GM12878 (cell line): ENCODE data around the gene SLC28A1. TPM values are rescaled to one million over a fixed set of nuclear protein-coding genes. Genes with fewer than 3 reads are reported as not detected.

Experiments used
- ATAC-seq: fragments of 200-7000 bp; cut with Tn5 transposase; 3 replicates; pipeline ENCODE4 v1.9.1; 2020; ENCODE audit warnings: mild to moderate bottlenecking, moderate library complexity
- BruUV-seq: library from RNA; stranded (reverse); fragments of 400-500 nt; replicated peaks from 2 replicates; lab custom pipeline; 2021; lab: Mats Ljungman, UMichigan
- CTCF ChIA-PET: fragments of 300-600 bp; sonication (Branson Sonifier 250); formaldehyde crosslinking; extraction: SDS; loops from one replicate; lab custom pipeline; 2021; ENCODE audit warnings: inconsistent platforms; lab: Yijun Ruan, JAX
- POLR2A ChIA-PET: fragments of 350-600 bp; formaldehyde crosslinking; extraction: SDS; loops from one replicate; lab custom pipeline; 2021; ENCODE audit warnings: inconsistent platforms; lab: Charles Lee
- RAD21 ChIA-PET: fragments of 300-600 bp; sonication (Branson Sonifier 250); formaldehyde crosslinking; loops from one replicate; lab custom pipeline; 2023; ENCODE audit warnings: antibody characterized with exemption; ENCODE audit not compliant: unreplicated experiment; lab: Charles Lee
- SMC1A ChIA-PET: fragments of 300-600 bp; sonication (Branson Sonifier 250); formaldehyde crosslinking; loops from one replicate; lab custom pipeline; 2023; ENCODE audit not compliant: unreplicated experiment, uncharacterized antibody; lab: Charles Lee
- DNase-seq: peaks from one replicate; pipeline ENCODE4 v3.0.0-alpha.2; 2011; ENCODE audit warnings: low read depth, low spot score
- FAIRE-seq: peaks from 3 replicates; lab custom pipeline; 2011; peaks lifted over from hg19 to GRCh38; lab: Jason Lieb, UNC
- H2AFZ ChIP-seq: 2 replicates; pipeline ENCODE4 v1.6.0; 2011; ENCODE audit warnings: low read depth, low read length, control low read depth; ENCODE audit not compliant: control insufficient read depth
- H3K27ac ChIP-seq: 2 replicates; pipeline ENCODE4 v1.5.1; 2011; ENCODE audit warnings: control low read depth; ENCODE audit not compliant: control insufficient read depth, insufficient read depth
- H3K27me3 ChIP-seq, 2 experiments: replicated peaks in 1 of 2; 2 replicates each; pipeline versions ENCODE4 v1.6.0 to v1.6.1; 2011; ENCODE audit warnings: low read length in 1 of 2; ENCODE audit not compliant: control insufficient read depth in 2 of 2, insufficient read depth in 2 of 2
- H3K36me3 ChIP-seq, 2 experiments: 2 replicates each; pipeline ENCODE4 v1.5.1; 2011; ENCODE audit warnings: low read length in 1 of 2; ENCODE audit not compliant: control insufficient read depth in 2 of 2, insufficient read depth in 2 of 2
- H3K4me1 ChIP-seq: 2 replicates; pipeline ENCODE4 v1.6.1; 2011; ENCODE audit warnings: mild to moderate bottlenecking, low read length, moderate library complexity, mixed read lengths; ENCODE audit not compliant: control insufficient read depth, insufficient read depth
- H3K4me2 ChIP-seq: 2 replicates; pipeline ENCODE4 v1.6.0; 2011; ENCODE audit warnings: control low read depth; ENCODE audit not compliant: control insufficient read depth, insufficient read depth
- H3K4me3 ChIP-seq: fragments of 200-600 bp; sonication (generic); 2 replicates; pipeline ENCODE4 v1.5.1; 2016
- H3K79me2 ChIP-seq: 2 replicates; pipeline ENCODE4 v1.6.0; 2011; ENCODE audit warnings: low read length; ENCODE audit not compliant: control insufficient read depth, insufficient read depth
- H3K9ac ChIP-seq: 2 replicates; pipeline ENCODE4 v1.8.0; 2011; ENCODE audit warnings: low read length, control low read depth, mixed read lengths; ENCODE audit not compliant: control insufficient read depth, insufficient read depth
- H3K9me3 ChIP-seq: replicated peaks from 3 replicates; pipeline ENCODE4 v1.5.1; 2011; ENCODE audit warnings: mild to moderate bottlenecking, low read length; ENCODE audit not compliant: control insufficient read depth, insufficient read depth
- H4K20me1 ChIP-seq: 2 replicates; pipeline ENCODE4 v1.6.0; 2011; ENCODE audit not compliant: control insufficient read depth, insufficient read depth
- CEBPB ChIP-seq, 2 experiments: fragments of 150-350 bp in 1 of 2; IDR thresholded peaks; 2 replicates each; pipeline ENCODE4 v1.6.1; 2012 to 2014; ENCODE audit warnings: low read depth in 2 of 2, low read length in 2 of 2, borderline replicate concordance in 1 of 2, inconsistent platforms in 1 of 2
- NR2F1 ChIP-seq: fragments of 450-650 bp; conservative IDR thresholded peaks from 2 replicates; pipeline ENCODE4 v1.6.1; 2017; ENCODE audit warnings: mild to moderate bottlenecking
- RB1 ChIP-seq: fragments of 450-650 bp; formaldehyde crosslinking; IDR thresholded peaks from 2 replicates; pipeline ENCODE4 v1.6.1; 2017; ENCODE audit warnings: mild to moderate bottlenecking, borderline replicate concordance
- SPI1 ChIP-seq: IDR thresholded peaks from 2 replicates; pipeline ENCODE4 v1.6.1; 2011; ENCODE audit warnings: low read depth, mild to moderate bottlenecking, low read length, moderate library complexity, borderline replicate concordance; ENCODE audit not compliant: insufficient read depth
- WGBS: methylation state at CpG from one replicate; pipeline ENCODE4 v1.1.6; 2016; ENCODE audit warnings: low lambda C conversion rate; ENCODE audit not compliant: insufficient replicate concordance, insufficient coverage; ENCODE audit errors: missing lambda C conversion rate; 5-methylcytosine and 5-hydroxymethylcytosine counted together
- in situ Hi-C: fragments of 300-500 bp; cut with MboI; formaldehyde crosslinking; loops from 9 replicates; pipeline ENCODE4 v1.14.3; 2018; ENCODE audit warnings: mixed read lengths
- intact Hi-C: fragments of 100-400 bp; cut with micrococcal nuclease; formaldehyde crosslinking; loops from one replicate; pipeline ENCODE4 v1.14.2; 2022; ENCODE audit not compliant: unreplicated experiment
- polyA plus RNA-seq, 11 experiments: library from polyadenylated mRNA; depleted of rRNA in 4 of 11; unstranded in 6 of 11; stranded (reverse) in 5 of 11; fragments of >200 nt; fragmentation: Nextera tagmentation in 4 of 11; fragmentation: Illumina TruSeq in 1 of 11; extraction: Ambion mirVana in 4 of 11; extraction: Trizol in 1 of 11; gene quantifications; 1 replicate in 1 of 11; 2 replicates in 10 of 11; pipeline versions ENCODE4 v1.2.1 to v1.2.3, GENCODE V29; 2011 to 2016; ENCODE audit warnings: inconsistent platforms in 2 of 11, missing spikeins in 2 of 11, low read depth in 1 of 11
- total RNA-seq, 4 experiments: library from RNA; depleted of rRNA in 3 of 4; stranded (reverse); fragments of >200 nt in 3 of 4; fragmentation: Illumina TruSeq in 1 of 4; extraction: Trizol in 1 of 4; gene quantifications; 2 replicates each; pipeline versions ENCODE4 v1.2.1 to v1.2.3, GENCODE V29; 2013 to 2021
- TF ChIP-seq, protein P1 (sequence below): fragments of 450-650 bp; IDR thresholded peaks from 2 replicates; pipeline ENCODE4 v1.6.1; 2016; ENCODE audit warnings: mild to moderate bottlenecking

The SLC28A1 gene
- total and polyA plus RNA-seq, 10 of the 15 experiments (the other 5 are each of a cell fraction or from before 2014, with no cell fraction given) = not detected

DNA sequence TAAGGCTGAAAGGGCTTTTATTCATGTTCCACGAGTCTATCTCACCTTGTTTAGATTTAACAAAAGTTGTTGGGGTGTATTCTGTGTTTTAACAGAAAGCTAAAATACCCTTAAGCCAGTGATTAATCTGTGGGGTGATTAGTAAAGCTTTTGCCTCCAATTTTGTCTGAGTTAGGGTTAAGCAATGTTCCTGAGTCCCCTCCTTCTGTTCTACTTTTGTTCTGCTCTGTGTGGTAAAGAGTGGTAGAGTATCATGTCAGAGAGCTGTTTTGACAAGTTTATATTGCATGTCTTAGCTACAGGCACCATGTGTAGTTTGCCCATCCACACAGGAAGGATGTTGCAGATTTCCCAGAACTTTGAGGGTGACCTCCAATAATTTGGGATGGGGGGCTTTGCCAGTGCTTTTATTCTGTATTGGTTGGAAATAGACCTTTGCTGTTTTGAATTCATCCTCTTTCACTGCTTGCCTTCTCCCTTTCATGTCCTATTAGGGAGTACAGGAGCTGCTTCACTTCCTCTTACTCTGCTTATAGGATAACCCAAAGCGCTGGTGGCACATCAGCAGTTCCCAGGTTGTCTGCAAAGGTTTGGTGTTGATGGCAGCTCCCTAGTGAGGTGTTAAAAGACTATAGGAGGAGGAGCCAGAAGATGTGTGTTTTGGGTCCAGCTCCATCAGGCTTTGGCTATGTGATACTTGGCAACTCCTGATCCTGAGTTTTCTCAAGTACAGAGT lies 104.6 kb downstream of the SLC28A1 start:
- Histone ChIP-seq H4K20me1 (no peaks in the 10 kb centered on the region), H3K4me2 (peak overlapping the region; percentile 88), H3K9ac (no peak overlapping the region), H3K4me1 (peaks cover 48% of the 10 kb centered on the region), H3K27ac (peak overlapping the region; percentile 71), H3K36me3 (no peaks in the 10 kb centered on the region; a peak in 1 of 4 replicates), H3K27me3 (no peaks in the 10 kb centered on the region), H2AFZ (no peak overlapping the region), H3K4me3 (no peak overlapping the region; the same call in 1 of the 2 replicates), H3K79me2 (peaks cover 89% of the 10 kb centered on the region), H3K9me3 (no peaks in the 10 kb centered on the region)
- RAD21 ChIA-PET = interaction anchor here (0.7 to 3.2 kb wide), 15 partner anchors 9 to 84 kb away, joined by 3 to 29 read pairs (median 6); no protein-coding TSS in a partner anchor
- TF ChIP-seq NR2F1 (no peak), SPI1 (peak; percentile 51; the same call in 1 of the 2 replicates)
- SMC1A ChIA-PET = interaction anchor here (0.6 to 5.8 kb wide), 16 partner anchors 8 to 288 kb away, joined by 3 to 49 read pairs (median 13); no protein-coding TSS in a partner anchor
- DNase-seq (no peak), ATAC-seq (peak; percentile 23), FAIRE-seq (no peak)
- POLR2A ChIA-PET = interaction anchor here (0.8 to 3.4 kb wide), 11 partner anchors 9 to 82 kb away, joined by 4 to 34 read pairs (median 8); no protein-coding TSS in a partner anchor
- CTCF ChIA-PET = interaction anchor here (1.0 to 3.8 kb wide), 10 partner anchors 11 to 58 kb away, joined by 3 to 23 read pairs (median 7); no protein-coding TSS in a partner anchor
- in situ Hi-C loops = no loop called here
- intact Hi-C loops = no loop called here
- WGBS = 90% methylated on average over 2 of the region's 2 CpGs
- no TSS peak for BruUV-seq

GRCh38 chr15:84990507-84990906 lies 106.0 kb downstream of the SLC28A1 start:
- WGBS = 90% methylated on average over 1 of the region's 1 CpG
- Histone ChIP-seq H2AFZ (no peak overlapping the region), H3K4me1 (peaks cover 48% of the 10 kb centered on the region), H3K27me3 (no peaks in the 10 kb centered on the region), H3K4me2 (peak overlapping the region; percentile 49), H3K27ac (no peak overlapping the region), H3K79me2 (peaks cover 82% of the 10 kb centered on the region), H3K4me3 (no peak overlapping the region), H3K9ac (no peak overlapping the region), H3K36me3 (no peaks in the 10 kb centered on the region; a peak in 1 of 4 replicates), H4K20me1 (no peaks in the 10 kb centered on the region), H3K9me3 (no peaks in the 10 kb centered on the region)
- in situ Hi-C loops (no loop called here), intact Hi-C loops (no loop called here)
- no TSS peak for BruUV-seq
- DNase-seq (no peak), FAIRE-seq (no peak), ATAC-seq (no peak)
- ChIA-PET POLR2A (interaction anchor here (1.1 to 4.7 kb wide), 3 partner anchors 10 to 41 kb away, joined by 3 to 39 read pairs (median 5); no protein-coding TSS in a partner anchor), CTCF (interaction anchor here (0.9 to 3.6 kb wide), 5 partner anchors 10 to 62 kb away, joined by 3 to 17 read pairs (median 5); no protein-coding TSS in a partner anchor), SMC1A (interaction anchor here (1.2 to 5.8 kb wide), 7 partner anchors 11 to 40 kb away, joined by 3 to 45 read pairs (median 10); no protein-coding TSS in a partner anchor), RAD21 (interaction anchor here (1.5 kb wide), 1 partner anchor 10 kb away, joined by 6 read pairs; no protein-coding TSS in a partner anchor)
- TF ChIP-seq RB1 (no peak), CEBPB (IDR thresholded peaks at IDR 0.05; ENCODE audit: borderline replicate concordance in 1 of 2, low read depth in 2 of 2, low read length in 2 of 2) (no peak)
- TF ChIP-seq, protein P1, sequence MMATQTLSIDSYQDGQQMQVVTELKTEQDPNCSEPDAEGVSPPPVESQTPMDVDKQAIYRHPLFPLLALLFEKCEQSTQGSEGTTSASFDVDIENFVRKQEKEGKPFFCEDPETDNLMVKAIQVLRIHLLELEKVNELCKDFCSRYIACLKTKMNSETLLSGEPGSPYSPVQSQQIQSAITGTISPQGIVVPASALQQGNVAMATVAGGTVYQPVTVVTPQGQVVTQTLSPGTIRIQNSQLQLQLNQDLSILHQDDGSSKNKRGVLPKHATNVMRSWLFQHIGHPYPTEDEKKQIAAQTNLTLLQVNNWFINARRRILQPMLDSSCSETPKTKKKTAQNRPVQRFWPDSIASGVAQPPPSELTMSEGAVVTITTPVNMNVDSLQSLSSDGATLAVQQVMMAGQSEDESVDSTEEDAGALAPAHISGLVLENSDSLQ = no peak
